OCI-LY7 (cell line): ENCODE data around the gene ASH1L. TPM values are rescaled to one million over a fixed set of nuclear protein-coding genes. Genes with fewer than 3 reads are reported as not detected.
"Not testable (repeated sequence)": the region's sequence is repeated elsewhere in the genome, so short reads cannot be mapped to it uniquely, and the experiment has no call there.

Experiments used
- BruUV-seq: library from RNA; stranded (reverse); fragments of 400-500 nt; replicated peaks from 2 replicates; lab custom pipeline; 2021; lab: Mats Ljungman, UMichigan
- CTCF ChIA-PET: fragments of 300-600 bp; sonication (Branson Sonifier 250); formaldehyde crosslinking; loops from one replicate; lab custom pipeline; 2022; ENCODE audit warnings: antibody characterized with exemption; ENCODE audit not compliant: unreplicated experiment; lab: Charles Lee
- POLR2A ChIA-PET: fragments of 300-600 bp; sonication (Branson Sonifier 250); formaldehyde crosslinking; loops from one replicate; lab custom pipeline; 2022; ENCODE audit warnings: antibody characterized with exemption; lab: Charles Lee
- DNase-seq: peaks from one replicate; pipeline ENCODE4 v3.0.0-alpha.2; 2015; ENCODE audit warnings: low spot score
- H2AFZ ChIP-seq: fragments of 200-600 bp; sonication (generic), shearing (Covaris generic); 2 replicates; pipeline ENCODE4 v1.6.1; 2014; ENCODE audit warnings: mild to moderate bottlenecking, antibody characterized with exemption, low read length, moderate library complexity
- H3K27ac ChIP-seq: fragments of 200-600 bp; sonication (generic); 2 replicates; pipeline ENCODE4 v1.5.1; 2014; ENCODE audit warnings: mixed run types, low read depth, mild to moderate bottlenecking, moderate library complexity, low read length, inconsistent platforms; ENCODE audit not compliant: poor library complexity, severe bottlenecking
- H3K36me3 ChIP-seq: fragments of 200-600 bp; sonication (generic); 2 replicates; pipeline ENCODE4 v1.6.1; 2014; ENCODE audit warnings: mild to moderate bottlenecking, antibody characterized with exemption, low read length, moderate library complexity, mixed read lengths; ENCODE audit not compliant: insufficient read depth
- H3K4me1 ChIP-seq: fragments of 200-600 bp; sonication (generic); 2 replicates; pipeline ENCODE4 v1.5.1; 2014; ENCODE audit warnings: mild to moderate bottlenecking, low read length; ENCODE audit not compliant: insufficient read depth, poor library complexity, severe bottlenecking
- H3K4me2 ChIP-seq: fragments of 200-600 bp; sonication (generic); 2 replicates; pipeline ENCODE4 v1.6.1; 2014; ENCODE audit warnings: mild to moderate bottlenecking, low read length
- H3K4me3 ChIP-seq: fragments of 200-600 bp; sonication (generic); 2 replicates; pipeline ENCODE4 v1.5.1; 2014; ENCODE audit warnings: mild to moderate bottlenecking, low read depth, low read length; ENCODE audit not compliant: poor library complexity, severe bottlenecking
- H3K79me2 ChIP-seq: fragments of 200-600 bp; sonication (generic); 2 replicates; pipeline ENCODE4 v1.6.1; 2016; ENCODE audit warnings: low read depth, mild to moderate bottlenecking, low read length, moderate library complexity, mixed read lengths; ENCODE audit not compliant: insufficient read depth
- H3K9me2 ChIP-seq: fragments of 200-600 bp; sonication (generic); 2 replicates; pipeline ENCODE4 v1.6.1; 2016; ENCODE audit warnings: mild to moderate bottlenecking, low read length, mixed read lengths; ENCODE audit not compliant: insufficient read depth
- H3K9me3 ChIP-seq: fragments of 200-600 bp; sonication (generic); 2 replicates; pipeline ENCODE4 v1.6.1; 2014; ENCODE audit warnings: mild to moderate bottlenecking, mixed run types, low read length, mixed read lengths
- H4K20me1 ChIP-seq: fragments of 200-600 bp; sonication (generic); 2 replicates; pipeline ENCODE4 v1.6.1; 2014; ENCODE audit warnings: mild to moderate bottlenecking, antibody characterized with exemption, low read length, moderate library complexity, mixed read lengths; ENCODE audit not compliant: insufficient read depth
- CTCF ChIP-seq: fragments of 200-600 bp; sonication (generic); conservative IDR thresholded peaks from 2 replicates; pipeline ENCODE4 v1.5.1; 2014; ENCODE audit warnings: mild to moderate bottlenecking, antibody characterized with exemption, low read length, moderate library complexity, mixed read lengths
- EZH2phosphoT487 ChIP-seq: fragments of 200-600 bp; sonication (generic); IDR thresholded peaks from 2 replicates; pipeline ENCODE4 v1.6.1; 2018; ENCODE audit warnings: low read depth, borderline replicate concordance, mild to moderate bottlenecking, mixed run types, antibody characterized with exemption, low read length, moderate library complexity, mixed read lengths
- intact Hi-C: fragments of 100-400 bp; cut with micrococcal nuclease; formaldehyde crosslinking; loops from one replicate; pipeline ENCODE4 v1.10.0; 2022; ENCODE audit not compliant: unreplicated experiment
- total RNA-seq, 2 experiments: library from RNA; depleted of rRNA in 1 of 2; stranded (reverse); fragments of >200 nt in 1 of 2; shearing (Covaris generic) in 1 of 2; gene quantifications; 2 replicates each; pipeline ENCODE4 v1.2.3, GENCODE V29; 2014 to 2022

Gene ASH1L
- total RNA-seq, 2 experiments from 2014 or later: 33.2 to 49.6 TPM

- no peaks in the 10 kb centered on the region for H3K4me1 ChIP-seq
- no TSS peak for BruUV-seq
- ChIA-PET POLR2A (interaction anchor here (0.6 to 1.1 kb wide), 2 partner anchors 9 to 155 kb away, joined by 3 to 5 read pairs; no protein-coding TSS in a partner anchor), CTCF (no interaction called here)
- no peak for DNase-seq
- TF ChIP-seq CTCF (no peak), EZH2phosphoT487 (no peak)
- H3K27ac ChIP-seq: no peak overlapping the region
- no peaks in the 10 kb centered on the region for H3K79me2 ChIP-seq
- intact Hi-C loops: no loop called here
- H3K36me3 ChIP-seq: peaks cover 72% of the 10 kb centered on the region
- no peak overlapping the region for H3K4me3 ChIP-seq
- H3K9me3 ChIP-seq: no peaks in the 10 kb centered on the region
- no peaks in the 10 kb centered on the region for H4K20me1 ChIP-seq
- no peak overlapping the region for H3K4me2 ChIP-seq
- no peak overlapping the region for H2AFZ ChIP-seq
- H3K9me2 ChIP-seq: no peaks in the 10 kb centered on the region
These were observed 227.6 kb downstream of the ASH1L start for GRCh38 chr1:155334962-155335361.

DNA sequence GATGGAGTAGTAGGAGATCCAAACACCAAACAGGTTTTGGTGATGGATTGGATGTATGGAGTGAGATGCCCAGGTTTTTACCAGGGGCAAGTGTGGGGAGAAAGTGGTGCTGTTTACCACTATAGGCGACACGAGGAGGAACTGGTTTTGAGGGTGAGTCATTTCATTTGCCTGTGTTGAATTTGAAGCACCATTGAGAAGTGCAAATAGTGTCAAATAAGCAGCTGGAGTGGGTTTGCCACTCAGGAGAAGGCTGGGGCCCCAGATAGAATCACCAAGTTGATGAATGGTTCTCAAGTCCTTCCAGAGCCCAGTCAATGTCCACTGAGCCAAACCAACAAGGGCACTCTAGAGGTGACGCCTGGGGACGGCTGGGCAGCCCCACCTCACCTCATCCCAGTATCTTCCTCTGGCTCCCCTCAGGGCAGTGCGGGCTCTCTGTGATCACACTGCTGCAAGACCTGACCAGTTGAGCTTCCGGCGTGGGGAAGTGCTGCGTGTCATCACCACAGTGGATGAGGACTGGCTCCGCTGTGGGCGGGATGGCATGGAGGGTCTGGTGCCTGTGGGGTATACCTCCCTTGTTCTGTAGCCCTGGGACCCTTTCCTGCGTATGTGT, 232.5 kb downstream of the ASH1L start:
- ChIA-PET CTCF (no interaction called here), POLR2A (interaction anchor here (0.7 kb wide), 1 partner anchor 10 kb away, joined by 5 read pairs; no protein-coding TSS in a partner anchor)
- H4K20me1 ChIP-seq: no peaks in the 10 kb centered on the region
- TF ChIP-seq EZH2phosphoT487: no peak
- no peak overlapping the region for H3K27ac ChIP-seq
- H3K4me3 ChIP-seq: no peak overlapping the region
- H3K36me3 ChIP-seq: peaks cover 30% of the 10 kb centered on the region
- BruUV-seq: no TSS peak
- no peaks in the 10 kb centered on the region for H3K9me2 ChIP-seq
- H3K4me2 ChIP-seq: no peak overlapping the region
- no peaks in the 10 kb centered on the region for H3K4me1 ChIP-seq
- H3K9me3 ChIP-seq: no peaks in the 10 kb centered on the region
- intact Hi-C loops: no loop called here
- DNase-seq: no peak
- no peak overlapping the region for H2AFZ ChIP-seq
- no peaks in the 10 kb centered on the region for H3K79me2 ChIP-seq

GRCh38 chr1:155328856-155329255, 233.7 kb downstream of the ASH1L start:
- BruUV-seq: not testable (repeated sequence)

More at GRCh38 chr1:155328856-155329255, 233.7 kb downstream of the ASH1L start:
- POLR2A ChIA-PET, H3K4me3 ChIP-seq, H3K9me2 ChIP-seq, H4K20me1 ChIP-seq, DNase-seq, intact Hi-C loops, H3K4me2 ChIP-seq, H3K9me3 ChIP-seq, H3K79me2 ChIP-seq, H3K4me1 ChIP-seq, H2AFZ ChIP-seq, H3K27ac ChIP-seq: not testable (repeated sequence)
- H3K36me3 ChIP-seq: peaks cover 24% of the 10 kb centered on the region
- CTCF ChIA-PET: interaction anchor here (0.8 kb wide), 1 partner anchor 78 kb away, joined by 4 read pairs; no protein-coding TSS in a partner anchor
